ENCODE results near the gene ANGPT4.

ANGPT4 gene

GRCh38 chr20:822651-823573, 93.2 kb downstream of the ANGPT4 start:
- Mint-ChIP-seq H3K4me3 (no peak overlapping the region), H3K4me1 (peaks cover 7% of the 10 kb centered on the region), H3K27me3 (no peaks in the 10 kb centered on the region), H3K9me3 (no peaks in the 10 kb centered on the region), H3K27ac (peak overlapping the region in 1 of 2 donors; percentile 45)
- DNase-seq (no peak), ATAC-seq (no peak)

- ATAC-seq, result no peak
- no peak overlapping the region for H3K4me3 Mint-ChIP-seq
- no peak overlapping the region for H3K27ac Mint-ChIP-seq
Measured at GRCh38 chr20:821731-822065, 94.4 kb downstream of the ANGPT4 start.

GRCh38 chr20:821046-821730, 94.9 kb downstream of the ANGPT4 start:
- no peak overlapping the region for H3K27ac Mint-ChIP-seq
- no peak for ATAC-seq
- peaks cover 9% of the 10 kb centered on the region for H3K4me1 Mint-ChIP-seq

More at GRCh38 chr20:821731-822065, 94.4 kb downstream of the ANGPT4 start:
- no peaks in the 10 kb centered on the region for H3K9me3 Mint-ChIP-seq
- H3K4me1 Mint-ChIP-seq, result peaks cover 7% of the 10 kb centered on the region
- no peak for DNase-seq
- no peaks in the 10 kb centered on the region for H3K27me3 Mint-ChIP-seq

GRCh38 chr20:820323-820953, 95.7 kb downstream of the ANGPT4 start:
- no peak overlapping the region for H3K4me3 Mint-ChIP-seq
- no peak overlapping the region for H3K27ac Mint-ChIP-seq
- no peak for ATAC-seq
- H3K4me1 Mint-ChIP-seq, result peaks cover 7% of the 10 kb centered on the region
- DNase-seq, result no peak
- H3K27me3 Mint-ChIP-seq, result no peaks in the 10 kb centered on the region
- H3K9me3 Mint-ChIP-seq, result no peaks in the 10 kb centered on the region

More at GRCh38 chr20:821046-821730, 94.9 kb downstream of the ANGPT4 start:
- Mint-ChIP-seq H3K27me3 (no peaks in the 10 kb centered on the region), H3K4me3 (no peak overlapping the region), H3K9me3 (no peaks in the 10 kb centered on the region)
- DNase-seq, result no peak
